HCT116 (cell line): ENCODE measurements around the gene LY9. TPM values are rescaled to one million over a fixed set of nuclear protein-coding genes. Genes with fewer than 3 reads are reported as not detected.

ENCODE experiments used
- ATAC-seq: fragments of 200-7000 bp; cut with Tn5 transposase; 2 replicates; pipeline ENCODE4 v1.9.1; 2020; ENCODE audit warnings: mild to moderate bottlenecking, moderate library complexity
- BruUV-seq: library from RNA; stranded (reverse); fragments of 400-500 nt; replicated peaks from 2 replicates; lab custom pipeline; 2021; lab: Mats Ljungman, UMichigan
- CTCF ChIA-PET: fragments of 300-600 bp; sonication (Branson Sonifier 250); formaldehyde crosslinking; loops from one replicate; lab custom pipeline; 2021; ENCODE audit warnings: antibody characterized with exemption; lab: Charles Lee
- POLR2A ChIA-PET: fragments of 300-600, 350-600 bp; sonication (Branson Sonifier 250); formaldehyde crosslinking; loops from one replicate; lab custom pipeline; 2021; ENCODE audit warnings: antibody characterized with exemption; lab: Charles Lee
- RAD21 ChIA-PET, 2 experiments: fragments of 300-600 bp; sonication (Branson Sonifier 250); formaldehyde crosslinking; loops; one replicate each; lab custom pipeline; 2023; ENCODE audit warnings: low total read pairs in 2 of 2; ENCODE audit not compliant: uncharacterized antibody in 2 of 2, unreplicated experiment in 2 of 2, low non-redundant PET in 1 of 2; lab: Charles Lee
- DNase-seq: peaks from one replicate; pipeline ENCODE4 v3.0.0-alpha.2; 2010; ENCODE audit warnings: low read depth, low spot score
- H2AFZ ChIP-seq: fragments of 200-600 bp; shearing (Covaris generic), sonication (generic); 2 replicates; pipeline ENCODE4 v1.6.1; 2017; ENCODE audit warnings: low read depth, mixed run types, mixed read lengths, antibody characterized with exemption, low read length; ENCODE audit not compliant: poor library complexity, severe bottlenecking
- H3K27ac ChIP-seq: 2 replicates; pipeline ENCODE4 v1.5.1; 2012; ENCODE audit warnings: low read depth, low read length
- H3K27me3 ChIP-seq: fragments of 200-600 bp; sonication (generic); 2 replicates; pipeline ENCODE4 v1.6.1; 2016; ENCODE audit warnings: mixed run types, low read length, mixed read lengths; ENCODE audit not compliant: insufficient read depth
- H3K36me3 ChIP-seq, 2 experiments: fragments of 200-500 bp in 1 of 2; fragments of 200-600 bp in 1 of 2; sonication (Bioruptor generic) in 1 of 2; sonication (generic) in 1 of 2; 2 replicates each; pipeline versions ENCODE4 v1.5.1 to v1.6.1; 2014 to 2016; ENCODE audit warnings: low read length in 2 of 2, inconsistent platforms in 1 of 2, mixed read lengths in 1 of 2, mixed run types in 1 of 2; ENCODE audit not compliant: insufficient read depth in 2 of 2, control insufficient read depth in 1 of 2
- H3K4me1 ChIP-seq, 2 experiments: fragments of 200-600 bp in 1 of 2; sonication (generic) in 1 of 2; 2 replicates each; pipeline versions ENCODE4 v1.5.1 to v1.6.1; 2012 to 2017; ENCODE audit warnings: low read length in 2 of 2, inconsistent platforms in 1 of 2, mild to moderate bottlenecking in 1 of 2, mixed read lengths in 1 of 2, mixed run types in 1 of 2, moderate library complexity in 1 of 2; ENCODE audit not compliant: insufficient read depth in 2 of 2, control insufficient read depth in 1 of 2
- H3K4me2 ChIP-seq: fragments of 200-600 bp; sonication (generic); 2 replicates; pipeline ENCODE4 v1.6.1; 2017; ENCODE audit warnings: mixed run types, low read length, mixed read lengths
- H3K4me3 ChIP-seq, 2 experiments: fragments of 200-600 bp in 1 of 2; sonication (generic) in 1 of 2; replicated peaks in 1 of 2; 2 replicates each; pipeline ENCODE4 v1.5.1; 2011 to 2016; ENCODE audit warnings: low read length in 2 of 2, control low read depth in 1 of 2, low read depth in 1 of 2, mild to moderate bottlenecking in 1 of 2, mixed read lengths in 1 of 2, mixed run types in 1 of 2
- H3K79me2 ChIP-seq: fragments of 200-600 bp; sonication (generic); 2 replicates; pipeline ENCODE4 v1.6.1; 2017; ENCODE audit warnings: mild to moderate bottlenecking, mixed run types, low read length, moderate library complexity, mixed read lengths; ENCODE audit not compliant: insufficient read depth
- H3K9ac ChIP-seq: fragments of 200-600 bp; sonication (generic); 2 replicates; pipeline ENCODE4 v1.6.1; 2016; ENCODE audit warnings: low read length, mixed read lengths
- H3K9me2 ChIP-seq: fragments of 200-600 bp; sonication (generic), shearing (Covaris generic); 2 replicates; pipeline ENCODE4 v1.6.1; 2017; ENCODE audit warnings: mixed run types, mild to moderate bottlenecking, moderate library complexity; ENCODE audit not compliant: insufficient read depth
- H3K9me3 ChIP-seq, 2 experiments: fragments of 200-500 bp in 1 of 2; fragments of 200-600 bp in 1 of 2; sonication (Bioruptor generic) in 1 of 2; sonication (generic) in 1 of 2; 2 replicates each; pipeline ENCODE4 v1.6.1; 2014 to 2017; ENCODE audit warnings: low read length in 2 of 2, mixed read lengths in 2 of 2, inconsistent platforms in 1 of 2, low read depth in 1 of 2, mild to moderate bottlenecking in 1 of 2, mixed run types in 1 of 2, moderate library complexity in 1 of 2; ENCODE audit not compliant: control insufficient read depth in 1 of 2, insufficient read depth in 1 of 2
- H4K20me1 ChIP-seq: fragments of 200-600 bp; sonication (generic), shearing (Covaris generic); 2 replicates; pipeline ENCODE4 v1.6.1; 2017; ENCODE audit warnings: mixed run types, mild to moderate bottlenecking, moderate library complexity; ENCODE audit not compliant: insufficient read depth
- CEBPB ChIP-seq: IDR thresholded peaks from 2 replicates; pipeline ENCODE4 v1.6.1; 2012; ENCODE audit warnings: low read depth
- EGR1 ChIP-seq: IDR thresholded peaks from 2 replicates; pipeline ENCODE4 v1.6.1; 2012; ENCODE audit warnings: low read depth
- ELF1 ChIP-seq: IDR thresholded peaks from 2 replicates; pipeline ENCODE4 v1.6.1; 2012; ENCODE audit warnings: low read depth, borderline replicate concordance
- EZH2 ChIP-seq: fragments of 200-600 bp; sonication (generic); IDR thresholded peaks from 2 replicates; pipeline ENCODE4 v1.6.1; 2017; ENCODE audit warnings: antibody characterized with exemption, mixed run types
- EZH2phosphoT487 ChIP-seq: fragments of 200-600 bp; IDR thresholded peaks from 2 replicates; pipeline ENCODE4 v1.6.1; 2018; ENCODE audit warnings: antibody characterized with exemption, borderline replicate concordance
- FOSL1 ChIP-seq: IDR thresholded peaks from 2 replicates; pipeline ENCODE4 v1.6.1; 2012; ENCODE audit warnings: low read depth
- POLR2AphosphoS5 ChIP-seq: IDR thresholded peaks from 2 replicates; pipeline ENCODE4 v1.6.1; 2011; ENCODE audit warnings: mild to moderate bottlenecking, low read depth, low read length, moderate library complexity
- SRF ChIP-seq: IDR thresholded peaks from 2 replicates; pipeline ENCODE4 v1.6.1; 2012; ENCODE audit warnings: low read depth
- ZFX ChIP-seq: fragments of 450-650 bp; IDR thresholded peaks from 2 replicates; pipeline ENCODE4 v1.6.1; 2017
- intact Hi-C: fragments of 100-400 bp; cut with micrococcal nuclease; formaldehyde crosslinking; loops from 2 replicates; pipeline ENCODE4 v1.10.0; 2022
- total RNA-seq: library from RNA; stranded (reverse); gene quantifications from one replicate; pipeline ENCODE4 v1.2.1, GENCODE V29; 2021; ENCODE audit not compliant: unreplicated experiment
- TF ChIP-seq, protein P1 (sequence below), 3 experiments: fragments of 200-600 bp in 1 of 3; sonication (generic) in 1 of 3; IDR thresholded peaks in 2 of 3; conservative IDR thresholded peaks in 1 of 3; 2 replicates each; pipeline ENCODE4 v1.5.1; 2012 to 2017; ENCODE audit warnings: low read depth in 2 of 3, low read length in 2 of 3, antibody characterized with exemption in 1 of 3, borderline replicate concordance in 1 of 3, control low read depth in 1 of 3, mild to moderate bottlenecking in 1 of 3, mixed read lengths in 1 of 3, mixed run types in 1 of 3, moderate library complexity in 1 of 3; ENCODE audit not compliant: insufficient read depth in 1 of 3
- TF ChIP-seq, protein P2 (sequence below): IDR thresholded peaks from 2 replicates; pipeline ENCODE4 v1.6.1; 2012; ENCODE audit warnings: low read depth
- TF ChIP-seq, protein P3 (sequence below): IDR thresholded peaks from 2 replicates; pipeline ENCODE4 v1.6.1; 2011; ENCODE audit warnings: mild to moderate bottlenecking, low read length, moderate library complexity; ENCODE audit not compliant: insufficient replicate concordance; ENCODE audit errors: extremely low read depth

The LY9 gene
- total RNA-seq, 1 experiment from 2014 or later: 0.22 TPM

DNA sequence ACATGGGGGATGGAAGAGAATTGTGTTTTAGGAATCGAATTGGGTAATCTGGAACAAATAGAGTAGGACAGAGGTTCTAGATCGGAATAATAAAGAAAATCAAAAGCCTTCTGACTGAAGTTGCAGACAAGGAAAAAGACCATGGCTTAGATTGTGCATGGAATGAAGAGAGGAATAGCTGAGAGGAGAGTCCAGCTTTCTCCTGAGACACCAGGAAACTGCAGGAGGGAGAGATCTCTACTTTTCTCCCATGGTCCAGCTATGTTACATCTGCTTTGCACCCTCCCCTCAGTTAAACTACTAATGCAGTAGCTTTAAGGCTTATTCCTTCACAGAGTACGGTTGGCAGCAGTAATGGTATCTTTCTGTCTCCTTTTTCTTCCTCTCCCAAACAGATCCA is 43.6 kb upstream of the LY9 start:
- TF ChIP-seq ELF1: no peak
- Histone ChIP-seq H3K36me3 (no peaks in the 10 kb centered on the region), H3K4me3 (no peak overlapping the region), H2AFZ (no peak overlapping the region), H4K20me1 (no peaks in the 10 kb centered on the region), H3K4me1 (no peaks in the 10 kb centered on the region; a peak in 1 of 4 replicates), H3K4me2 (no peak overlapping the region), H3K79me2 (no peaks in the 10 kb centered on the region), H3K9me3 (no peaks in the 10 kb centered on the region), H3K9me2 (no peaks in the 10 kb centered on the region), H3K9ac (no peak overlapping the region), H3K27me3 (peaks cover 7% of the 10 kb centered on the region; the same call in 1 of the 2 replicates), H3K27ac (no peak overlapping the region)
- ChIA-PET CTCF (no interaction called here), POLR2A (no interaction called here), RAD21 (no interaction called here)
- intact Hi-C loops: no loop called here
- DNase-seq (no peak), ATAC-seq (no peak)
- BruUV-seq: no TSS peak

DNA sequence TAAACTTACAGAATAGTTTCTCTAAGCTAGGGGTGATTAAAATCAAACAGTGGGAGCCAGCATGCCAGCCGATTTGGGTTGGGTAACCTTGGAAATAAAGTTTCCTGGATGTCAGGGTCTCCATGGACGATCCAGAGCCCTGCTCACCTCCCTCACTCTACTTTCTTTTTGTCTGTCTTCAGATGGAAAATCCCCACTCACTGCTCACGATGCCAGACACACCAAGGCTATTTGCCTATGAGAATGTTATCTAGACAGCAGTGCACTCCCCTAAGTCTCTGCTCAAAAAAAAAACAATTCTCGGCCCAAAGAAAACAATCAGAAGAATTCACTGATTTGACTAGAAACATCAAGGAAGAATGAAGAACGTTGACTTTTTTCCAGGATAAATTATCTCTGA is 43.0 kb upstream of the LY9 start:
- no TSS peak for BruUV-seq
- RAD21 ChIA-PET: no interaction called here
- no peak for DNase-seq
- H4K20me1 ChIP-seq: no peaks in the 10 kb centered on the region
- CTCF ChIA-PET: no interaction called here
- H3K4me3 ChIP-seq: no peak overlapping the region
- POLR2A ChIA-PET: no interaction called here
- H3K9me2 ChIP-seq: no peaks in the 10 kb centered on the region
- no peak overlapping the region for H3K4me2 ChIP-seq
- no peak overlapping the region for H3K27ac ChIP-seq
- no peak overlapping the region for H3K9ac ChIP-seq
- TF ChIP-seq, protein P1, sequence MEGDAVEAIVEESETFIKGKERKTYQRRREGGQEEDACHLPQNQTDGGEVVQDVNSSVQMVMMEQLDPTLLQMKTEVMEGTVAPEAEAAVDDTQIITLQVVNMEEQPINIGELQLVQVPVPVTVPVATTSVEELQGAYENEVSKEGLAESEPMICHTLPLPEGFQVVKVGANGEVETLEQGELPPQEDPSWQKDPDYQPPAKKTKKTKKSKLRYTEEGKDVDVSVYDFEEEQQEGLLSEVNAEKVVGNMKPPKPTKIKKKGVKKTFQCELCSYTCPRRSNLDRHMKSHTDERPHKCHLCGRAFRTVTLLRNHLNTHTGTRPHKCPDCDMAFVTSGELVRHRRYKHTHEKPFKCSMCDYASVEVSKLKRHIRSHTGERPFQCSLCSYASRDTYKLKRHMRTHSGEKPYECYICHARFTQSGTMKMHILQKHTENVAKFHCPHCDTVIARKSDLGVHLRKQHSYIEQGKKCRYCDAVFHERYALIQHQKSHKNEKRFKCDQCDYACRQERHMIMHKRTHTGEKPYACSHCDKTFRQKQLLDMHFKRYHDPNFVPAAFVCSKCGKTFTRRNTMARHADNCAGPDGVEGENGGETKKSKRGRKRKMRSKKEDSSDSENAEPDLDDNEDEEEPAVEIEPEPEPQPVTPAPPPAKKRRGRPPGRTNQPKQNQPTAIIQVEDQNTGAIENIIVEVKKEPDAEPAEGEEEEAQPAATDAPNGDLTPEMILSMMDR (IDR thresholded peaks at IDR 0.05 in 2 of 3, conservative IDR thresholded peaks at IDR 0.05 in 1 of 3; ENCODE audit: borderline replicate concordance in 1 of 3, insufficient read depth in 1 of 3, low read depth in 2 of 3, low read length in 2 of 3): no peak
- TF ChIP-seq ZFX (no peak), ELF1 (no peak), EZH2 (no peak), SRF (no peak), FOSL1 (no peak), POLR2AphosphoS5 (no peak), CEBPB (no peak), EZH2phosphoT487 (no peak), EGR1 (no peak)
- TF ChIP-seq, protein P2, sequence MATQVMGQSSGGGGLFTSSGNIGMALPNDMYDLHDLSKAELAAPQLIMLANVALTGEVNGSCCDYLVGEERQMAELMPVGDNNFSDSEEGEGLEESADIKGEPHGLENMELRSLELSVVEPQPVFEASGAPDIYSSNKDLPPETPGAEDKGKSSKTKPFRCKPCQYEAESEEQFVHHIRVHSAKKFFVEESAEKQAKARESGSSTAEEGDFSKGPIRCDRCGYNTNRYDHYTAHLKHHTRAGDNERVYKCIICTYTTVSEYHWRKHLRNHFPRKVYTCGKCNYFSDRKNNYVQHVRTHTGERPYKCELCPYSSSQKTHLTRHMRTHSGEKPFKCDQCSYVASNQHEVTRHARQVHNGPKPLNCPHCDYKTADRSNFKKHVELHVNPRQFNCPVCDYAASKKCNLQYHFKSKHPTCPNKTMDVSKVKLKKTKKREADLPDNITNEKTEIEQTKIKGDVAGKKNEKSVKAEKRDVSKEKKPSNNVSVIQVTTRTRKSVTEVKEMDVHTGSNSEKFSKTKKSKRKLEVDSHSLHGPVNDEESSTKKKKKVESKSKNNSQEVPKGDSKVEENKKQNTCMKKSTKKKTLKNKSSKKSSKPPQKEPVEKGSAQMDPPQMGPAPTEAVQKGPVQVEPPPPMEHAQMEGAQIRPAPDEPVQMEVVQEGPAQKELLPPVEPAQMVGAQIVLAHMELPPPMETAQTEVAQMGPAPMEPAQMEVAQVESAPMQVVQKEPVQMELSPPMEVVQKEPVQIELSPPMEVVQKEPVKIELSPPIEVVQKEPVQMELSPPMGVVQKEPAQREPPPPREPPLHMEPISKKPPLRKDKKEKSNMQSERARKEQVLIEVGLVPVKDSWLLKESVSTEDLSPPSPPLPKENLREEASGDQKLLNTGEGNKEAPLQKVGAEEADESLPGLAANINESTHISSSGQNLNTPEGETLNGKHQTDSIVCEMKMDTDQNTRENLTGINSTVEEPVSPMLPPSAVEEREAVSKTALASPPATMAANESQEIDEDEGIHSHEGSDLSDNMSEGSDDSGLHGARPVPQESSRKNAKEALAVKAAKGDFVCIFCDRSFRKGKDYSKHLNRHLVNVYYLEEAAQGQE: no peak
- TF ChIP-seq, protein P3, sequence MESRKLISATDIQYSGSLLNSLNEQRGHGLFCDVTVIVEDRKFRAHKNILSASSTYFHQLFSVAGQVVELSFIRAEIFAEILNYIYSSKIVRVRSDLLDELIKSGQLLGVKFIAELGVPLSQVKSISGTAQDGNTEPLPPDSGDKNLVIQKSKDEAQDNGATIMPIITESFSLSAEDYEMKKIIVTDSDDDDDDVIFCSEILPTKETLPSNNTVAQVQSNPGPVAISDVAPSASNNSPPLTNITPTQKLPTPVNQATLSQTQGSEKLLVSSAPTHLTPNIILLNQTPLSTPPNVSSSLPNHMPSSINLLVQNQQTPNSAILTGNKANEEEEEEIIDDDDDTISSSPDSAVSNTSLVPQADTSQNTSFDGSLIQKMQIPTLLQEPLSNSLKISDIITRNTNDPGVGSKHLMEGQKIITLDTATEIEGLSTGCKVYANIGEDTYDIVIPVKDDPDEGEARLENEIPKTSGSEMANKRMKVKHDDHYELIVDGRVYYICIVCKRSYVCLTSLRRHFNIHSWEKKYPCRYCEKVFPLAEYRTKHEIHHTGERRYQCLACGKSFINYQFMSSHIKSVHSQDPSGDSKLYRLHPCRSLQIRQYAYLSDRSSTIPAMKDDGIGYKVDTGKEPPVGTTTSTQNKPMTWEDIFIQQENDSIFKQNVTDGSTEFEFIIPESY: no peak
- TF ChIP-seq, all 23 proteins: peak for 0
- H3K9me3 ChIP-seq: no peaks in the 10 kb centered on the region
- no peak overlapping the region for H2AFZ ChIP-seq
- peaks cover 7% of the 10 kb centered on the region; the same call in 1 of the 2 replicates for H3K27me3 ChIP-seq
- H3K36me3 ChIP-seq: no peaks in the 10 kb centered on the region
- no peaks in the 10 kb centered on the region; a peak in 1 of 4 replicates for H3K4me1 ChIP-seq
- H3K79me2 ChIP-seq: no peaks in the 10 kb centered on the region
- ATAC-seq: no peak
- intact Hi-C loops: no loop called here
